Muscle of arm (tissue), 12 donors: ENCODE data around the gene OR6M1. TPM values are rescaled to one million over a fixed set of nuclear protein-coding genes. Genes with fewer than 3 reads are reported as not detected.

ENCODE experiments used
- DNase-seq: peaks from one replicate; pipeline ENCODE4 v3.0.0-alpha.2; 2013
- polyA plus RNA-seq, 12 donors: library from polyadenylated mRNA; unstranded; fragments of 120-200 nt; gene quantifications; one replicate each; pipeline ENCODE4 v1.2.1, GENCODE V29; 2013; ENCODE audit not compliant: insufficient read length in 12 of 12

OR6M1 gene
- polyA plus RNA-seq, 12 donors, result not detected

GRCh38 chr11:123775715-123776549, 30.2 kb downstream of the OR6M1 start:
- DNase-seq, result no peak

GRCh38 chr11:123775289-123775688, 30.9 kb downstream of the OR6M1 start:
- DNase-seq, result no peak

GRCh38 chr11:123773959-123774358, 32.2 kb downstream of the OR6M1 start:
- DNase-seq, result no peak

- no peak for DNase-seq
Observed at GRCh38 chr11:123773026-123773425, 33.1 kb downstream of the OR6M1 start.

- no peak for DNase-seq
Observed at GRCh38 chr11:123771664-123772063, 34.5 kb downstream of the OR6M1 start.

- no peak for DNase-seq
Observed at GRCh38 chr11:123770712-123771111, 35.4 kb downstream of the OR6M1 start.

GRCh38 chr11:123765601-123766000, 40.5 kb downstream of the OR6M1 start:
- DNase-seq, result no peak

- DNase-seq, result no peak
Observed at GRCh38 chr11:123762422-123762821, 43.7 kb downstream of the OR6M1 start.

GRCh38 chr11:123760894-123761293, 45.3 kb downstream of the OR6M1 start:
- no peak for DNase-seq

- DNase-seq, result no peak
Observed at GRCh38 chr11:123757976-123758375, 48.2 kb downstream of the OR6M1 start.

GRCh38 chr11:123755813-123756212, 50.3 kb downstream of the OR6M1 start:
- DNase-seq, result no peak

Other genes with a start within 250 kb of the OR6M1 start
- gene SCN3B, start 151.7 kb downstream of the OR6M1 start, polyA plus RNA-seq, result 10 to 100 TPM; 14.2 to 83.9 (median 42.0) TPM
- 10 to 100 TPM in 11 of 12 donors, not detected in 1; 14.5 to 28.5 (median 19.3) TPM for gene ZNF202, start 64.7 kb downstream of the OR6M1 start, polyA plus RNA-seq
- not detected for gene OR6X1, start 51.8 kb downstream of the OR6M1 start, polyA plus RNA-seq
- gene TMEM225, start 79.3 kb upstream of the OR6M1 start, polyA plus RNA-seq, result not detected
- gene OR8D4, start 95.8 kb upstream of the OR6M1 start, polyA plus RNA-seq, result under 1 TPM in 6 of 12 donors, not detected in 6; 0.05 to 0.12 (median 0.09) TPM
- gene OR4D5, start 133.3 kb upstream of the OR6M1 start, polyA plus RNA-seq, result not detected
- not detected for gene OR6T1, start 137.5 kb upstream of the OR6M1 start, polyA plus RNA-seq
- not detected for gene OR10S1, start 171.4 kb upstream of the OR6M1 start, polyA plus RNA-seq
- not detected for gene OR10G6, start 188.8 kb upstream of the OR6M1 start, polyA plus RNA-seq
- not detected for gene OR10G4, start 206.6 kb upstream of the OR6M1 start, polyA plus RNA-seq
- gene OR10G9, start 216.7 kb upstream of the OR6M1 start, polyA plus RNA-seq, result not detected
- gene OR10G8, start 220.4 kb upstream of the OR6M1 start, polyA plus RNA-seq, result not detected
- gene OR10G7, start 235.0 kb upstream of the OR6M1 start, polyA plus RNA-seq, result under 1 TPM in 1 of 12 donors, not detected in 11; 0.20 TPM